ENCODE results near the gene PAWR.

DNA sequence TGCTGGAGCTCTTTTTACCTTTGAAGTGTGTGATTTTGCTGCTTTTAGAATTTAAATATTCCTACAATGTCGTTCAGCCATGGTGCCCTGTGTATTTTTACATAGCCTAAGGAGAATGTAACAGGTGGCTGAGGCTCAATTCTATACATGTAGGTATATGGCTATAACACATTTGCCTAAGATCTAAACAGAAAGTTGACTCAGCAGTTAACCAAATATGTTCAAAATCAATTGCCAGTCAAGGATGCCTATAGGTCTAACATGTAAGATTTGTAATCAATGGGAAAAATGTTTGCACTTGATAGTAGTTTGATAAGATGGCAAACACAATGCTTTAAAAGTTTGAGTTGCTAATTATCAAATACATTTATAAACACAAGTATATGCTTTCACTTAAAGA, 8.2 kb downstream of the PAWR start:
- no peak for TF ChIP-seq ZFP3 (CRISPR knock-in tag; IDR thresholded peaks at IDR 0.05)
- TF ChIP-seq, protein P1, sequence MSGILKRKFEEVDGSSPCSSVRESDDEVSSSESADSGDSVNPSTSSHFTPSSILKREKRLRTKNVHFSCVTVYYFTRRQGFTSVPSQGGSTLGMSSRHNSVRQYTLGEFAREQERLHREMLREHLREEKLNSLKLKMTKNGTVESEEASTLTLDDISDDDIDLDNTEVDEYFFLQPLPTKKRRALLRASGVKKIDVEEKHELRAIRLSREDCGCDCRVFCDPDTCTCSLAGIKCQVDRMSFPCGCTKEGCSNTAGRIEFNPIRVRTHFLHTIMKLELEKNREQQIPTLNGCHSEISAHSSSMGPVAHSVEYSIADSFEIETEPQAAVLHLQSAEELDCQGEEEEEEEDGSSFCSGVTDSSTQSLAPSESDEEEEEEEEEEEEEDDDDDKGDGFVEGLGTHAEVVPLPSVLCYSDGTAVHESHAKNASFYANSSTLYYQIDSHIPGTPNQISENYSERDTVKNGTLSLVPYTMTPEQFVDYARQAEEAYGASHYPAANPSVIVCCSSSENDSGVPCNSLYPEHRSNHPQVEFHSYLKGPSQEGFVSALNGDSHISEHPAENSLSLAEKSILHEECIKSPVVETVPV (CRISPR knock-in tag; IDR thresholded peaks at IDR 0.05), result no peak
- TF ChIP-seq ARNTL (CRISPR knock-in tag; IDR thresholded peaks at IDR 0.05; ENCODE audit: borderline replicate concordance, low read depth), result no peak
- no peak for TF ChIP-seq GLIS3 (CRISPR knock-in tag; IDR thresholded peaks at IDR 0.05)
